ENCODE measurements around the gene PRR16.
"Not testable (repeated sequence)": the region's sequence is repeated elsewhere in the genome, so short reads cannot be mapped to it uniquely, and the experiment has no call there.

Gene PRR16

DNA sequence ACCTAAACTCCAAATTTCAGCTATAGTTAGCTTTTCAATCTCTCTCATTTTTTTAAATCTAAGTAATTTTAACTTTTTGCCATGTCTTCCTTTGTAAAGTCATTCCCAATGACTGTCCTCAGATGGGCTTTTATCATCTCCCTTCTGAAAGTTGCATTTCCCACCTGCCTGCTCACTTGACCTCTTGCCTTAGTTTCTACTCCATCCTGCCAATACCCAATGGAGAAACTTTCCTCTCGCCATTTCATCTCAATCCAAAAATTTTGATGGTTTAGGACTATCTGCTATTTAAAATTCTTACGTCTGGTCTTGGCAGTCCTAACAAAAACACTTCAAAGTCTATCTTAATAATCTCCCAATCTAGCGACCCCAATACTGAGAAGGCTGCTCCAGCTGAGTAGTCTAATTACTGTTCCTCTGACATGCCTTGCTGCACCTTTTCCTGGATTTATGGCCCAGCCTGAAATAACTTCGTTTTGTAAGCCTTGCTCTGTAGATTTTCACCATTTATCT is 231.3 kb downstream of the PRR16 start:
- TF ChIP-seq, protein P1, sequence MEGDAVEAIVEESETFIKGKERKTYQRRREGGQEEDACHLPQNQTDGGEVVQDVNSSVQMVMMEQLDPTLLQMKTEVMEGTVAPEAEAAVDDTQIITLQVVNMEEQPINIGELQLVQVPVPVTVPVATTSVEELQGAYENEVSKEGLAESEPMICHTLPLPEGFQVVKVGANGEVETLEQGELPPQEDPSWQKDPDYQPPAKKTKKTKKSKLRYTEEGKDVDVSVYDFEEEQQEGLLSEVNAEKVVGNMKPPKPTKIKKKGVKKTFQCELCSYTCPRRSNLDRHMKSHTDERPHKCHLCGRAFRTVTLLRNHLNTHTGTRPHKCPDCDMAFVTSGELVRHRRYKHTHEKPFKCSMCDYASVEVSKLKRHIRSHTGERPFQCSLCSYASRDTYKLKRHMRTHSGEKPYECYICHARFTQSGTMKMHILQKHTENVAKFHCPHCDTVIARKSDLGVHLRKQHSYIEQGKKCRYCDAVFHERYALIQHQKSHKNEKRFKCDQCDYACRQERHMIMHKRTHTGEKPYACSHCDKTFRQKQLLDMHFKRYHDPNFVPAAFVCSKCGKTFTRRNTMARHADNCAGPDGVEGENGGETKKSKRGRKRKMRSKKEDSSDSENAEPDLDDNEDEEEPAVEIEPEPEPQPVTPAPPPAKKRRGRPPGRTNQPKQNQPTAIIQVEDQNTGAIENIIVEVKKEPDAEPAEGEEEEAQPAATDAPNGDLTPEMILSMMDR (conservative IDR thresholded peaks at IDR 0.05; ENCODE audit: low read depth, low read length): no peak
- H3K79me2 ChIP-seq (ENCODE audit: insufficient read depth, low read depth): no peaks in the 10 kb centered on the region
- no peak overlapping the region for H3K4me3 ChIP-seq (IDR thresholded peaks at IDR 0.05; ENCODE audit: insufficient read depth, low read depth, low read length)
- no peak overlapping the region for H3K27ac ChIP-seq
- no peak overlapping the region for H3K4me2 ChIP-seq
- H3K4me1 ChIP-seq (ENCODE audit: low read depth, poor library complexity, severe bottlenecking): no peaks in the 10 kb centered on the region
- no peaks in the 10 kb centered on the region for H3K36me3 ChIP-seq (ENCODE audit: insufficient read depth)
- H3K27me3 ChIP-seq (ENCODE audit: insufficient read depth, low read depth): no peaks in the 10 kb centered on the region
- no peak overlapping the region for H3K9ac ChIP-seq
- no peak overlapping the region for H2AFZ ChIP-seq (ENCODE audit: low read depth)
- H4K20me1 ChIP-seq (ENCODE audit: insufficient read depth): no peaks in the 10 kb centered on the region

DNA sequence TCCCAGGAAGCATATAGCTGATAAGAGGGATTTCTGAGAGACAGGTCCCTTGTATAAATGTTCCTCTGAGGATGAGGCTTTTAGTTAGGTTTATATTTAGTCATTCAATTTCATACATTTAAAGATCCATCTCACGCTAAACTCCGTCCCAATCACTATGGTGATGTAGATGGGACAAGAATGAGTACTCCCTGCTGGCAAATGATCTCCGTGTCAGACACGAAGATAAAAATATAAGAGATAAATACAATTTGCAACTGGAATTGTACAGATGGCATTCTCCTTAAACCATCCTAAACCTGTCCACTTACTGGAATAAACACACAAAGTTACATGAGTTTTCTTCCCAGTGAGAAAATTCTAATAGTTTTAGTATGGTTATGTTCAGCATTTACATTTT is 233.0 kb downstream of the PRR16 start:
- Histone ChIP-seq H4K20me1 (ENCODE audit: insufficient read depth) (no peaks in the 10 kb centered on the region), H3K79me2 (ENCODE audit: insufficient read depth, low read depth) (no peaks in the 10 kb centered on the region), H2AFZ (ENCODE audit: low read depth) (no peak overlapping the region), H3K27me3 (ENCODE audit: insufficient read depth, low read depth) (no peaks in the 10 kb centered on the region), H3K4me2 (no peak overlapping the region), H3K27ac (no peak overlapping the region), H3K9ac (no peak overlapping the region), H3K36me3 (ENCODE audit: insufficient read depth) (no peaks in the 10 kb centered on the region), H3K4me3 (IDR thresholded peaks at IDR 0.05; ENCODE audit: insufficient read depth, low read depth, low read length) (no peak overlapping the region), H3K4me1 (ENCODE audit: low read depth, poor library complexity, severe bottlenecking) (no peaks in the 10 kb centered on the region)
- TF ChIP-seq, protein P1 (conservative IDR thresholded peaks at IDR 0.05; ENCODE audit: low read depth, low read length): no peak

DNA sequence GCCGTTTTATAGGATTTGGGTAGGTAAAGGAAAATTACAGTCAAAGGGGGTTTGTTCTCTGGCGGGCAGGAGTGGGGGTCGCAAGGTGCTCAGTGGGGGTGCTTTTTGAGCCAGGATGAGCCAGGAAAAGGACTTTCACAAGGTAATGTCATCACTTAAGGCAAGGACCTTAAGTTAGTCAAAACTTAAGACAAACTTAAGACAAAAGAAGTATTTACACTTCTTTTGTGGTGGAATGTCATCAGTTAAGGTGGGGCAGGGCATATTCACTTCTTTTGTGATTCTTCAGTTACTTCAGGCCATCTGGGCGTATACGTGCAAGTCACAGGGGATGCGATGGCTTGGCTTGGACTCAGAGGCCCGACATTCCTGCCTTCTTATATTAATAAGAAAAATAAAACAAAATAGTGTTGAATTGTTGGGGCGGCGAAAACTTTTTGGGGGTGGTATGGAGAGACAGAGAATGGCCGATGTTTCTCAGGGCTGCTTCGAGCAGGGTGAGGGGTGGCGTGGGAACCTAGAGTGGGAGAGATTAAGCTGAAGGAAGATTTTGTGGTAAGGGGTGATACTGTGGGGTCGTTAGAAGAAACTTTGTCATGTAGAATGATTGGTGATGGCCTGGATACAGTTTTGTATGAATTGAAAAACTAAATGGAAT is 233.7 kb downstream of the PRR16 start:
- H4K20me1 ChIP-seq (ENCODE audit: insufficient read depth); H3K4me3 ChIP-seq (IDR thresholded peaks at IDR 0.05; ENCODE audit: insufficient read depth, low read depth, low read length); H2AFZ ChIP-seq (ENCODE audit: low read depth); H3K4me1 ChIP-seq (ENCODE audit: low read depth, poor library complexity, severe bottlenecking); H3K36me3 ChIP-seq (ENCODE audit: insufficient read depth); H3K27me3 ChIP-seq (ENCODE audit: insufficient read depth, low read depth); H3K9ac ChIP-seq; H3K79me2 ChIP-seq (ENCODE audit: insufficient read depth, low read depth); H3K27ac ChIP-seq; H3K4me2 ChIP-seq: not testable (repeated sequence)

DNA sequence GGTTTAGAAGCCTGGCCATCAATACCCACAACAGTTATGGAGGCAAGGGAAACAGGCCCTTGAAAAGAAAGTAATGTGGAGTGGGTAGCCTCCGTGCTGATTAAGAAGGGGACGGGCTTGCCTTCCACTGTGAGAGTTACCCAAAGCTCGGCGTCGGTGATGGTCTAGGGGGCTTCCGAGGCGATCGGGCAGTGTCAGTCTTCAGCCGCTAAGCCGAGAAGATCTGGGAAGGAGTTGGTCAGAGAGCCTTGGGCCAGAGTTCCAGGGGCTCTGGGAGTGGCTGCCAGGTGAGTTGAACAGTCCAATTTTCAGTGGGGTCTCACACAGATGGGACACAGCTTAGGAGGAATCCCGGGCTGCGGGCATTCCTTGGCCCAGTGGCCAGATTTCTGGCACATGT is 236.6 kb downstream of the PRR16 start:
- not testable (repeated sequence) for H4K20me1 ChIP-seq (ENCODE audit: insufficient read depth)

DNA sequence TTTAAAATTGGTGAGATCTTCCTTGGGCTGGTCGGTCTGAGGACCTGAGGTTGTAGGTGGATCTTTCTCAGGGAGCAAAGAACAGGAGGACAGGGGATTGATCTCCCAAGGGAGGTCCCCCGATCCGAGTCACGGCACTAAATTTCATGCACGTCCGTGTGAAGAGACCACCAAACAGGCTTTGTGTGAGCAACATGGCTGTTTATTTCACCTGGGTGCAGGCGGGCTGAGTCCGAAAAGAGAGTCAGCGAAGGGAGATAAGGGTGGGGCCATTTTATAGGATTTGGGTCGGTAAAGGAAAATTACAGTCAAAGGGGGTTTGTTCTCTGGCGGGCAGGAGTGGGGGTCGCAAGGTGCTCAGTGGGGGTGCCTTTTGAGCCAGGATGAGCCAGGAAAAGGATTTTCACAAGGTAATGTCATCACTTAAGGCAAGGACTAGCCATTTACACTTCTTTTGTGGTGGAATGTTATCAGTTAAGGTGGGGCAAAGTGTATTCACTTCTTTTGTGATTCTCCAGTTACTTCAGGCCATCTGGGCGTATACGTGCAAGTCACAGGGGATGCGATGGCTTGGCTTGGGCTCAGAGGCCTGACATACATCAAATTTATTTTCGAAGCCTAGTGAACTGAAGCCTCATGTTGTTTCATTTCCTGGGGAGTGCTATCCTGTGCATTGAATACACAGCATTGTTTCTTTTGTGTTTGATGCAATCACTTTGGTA is 238.9 kb downstream of the PRR16 start:
- H3K79me2 ChIP-seq (ENCODE audit: insufficient read depth, low read depth); H3K4me2 ChIP-seq; H3K9ac ChIP-seq; H3K27me3 ChIP-seq (ENCODE audit: insufficient read depth, low read depth); H3K36me3 ChIP-seq (ENCODE audit: insufficient read depth); H3K4me3 ChIP-seq (IDR thresholded peaks at IDR 0.05; ENCODE audit: insufficient read depth, low read depth, low read length); H3K4me1 ChIP-seq (ENCODE audit: low read depth, poor library complexity, severe bottlenecking); H4K20me1 ChIP-seq (ENCODE audit: insufficient read depth); H2AFZ ChIP-seq (ENCODE audit: low read depth); H3K27ac ChIP-seq: not testable (repeated sequence)

More for the DNA sequence above, 236.6 kb downstream of the PRR16 start:
- H3K79me2 ChIP-seq (ENCODE audit: insufficient read depth, low read depth); H3K36me3 ChIP-seq (ENCODE audit: insufficient read depth); H3K4me3 ChIP-seq (IDR thresholded peaks at IDR 0.05; ENCODE audit: insufficient read depth, low read depth, low read length); H3K27me3 ChIP-seq (ENCODE audit: insufficient read depth, low read depth); H2AFZ ChIP-seq (ENCODE audit: low read depth); H3K27ac ChIP-seq; H3K9ac ChIP-seq; H3K4me2 ChIP-seq; H3K4me1 ChIP-seq (ENCODE audit: low read depth, poor library complexity, severe bottlenecking): not testable (repeated sequence)

All from KMS-11 (cell line).